Activated CD4-positive, alpha-beta T cell treated with anti-CD3 and anti-CD28 coated beads, Interleukin-2, amount 10 ng/mL, durations not matched to agents 7 days and 5 days (primary cell): ENCODE measurements around the gene TUBA8. TPM values are rescaled to one million over a fixed set of nuclear protein-coding genes. Genes with fewer than 3 reads are reported as not detected.
"Not testable (repeated sequence)": the region's sequence is repeated elsewhere in the genome, so short reads cannot be mapped to it uniquely, and the experiment has no call there.

Experiments used
- CTCF ChIA-PET: fragments of 350-600 bp; sonication (Branson Sonifier 250); formaldehyde crosslinking; loops from one replicate; lab custom pipeline; 2021; ENCODE audit warnings: antibody characterized with exemption; lab: Charles Lee
- POLR2A ChIA-PET: fragments of 350-600 bp; sonication (Branson Sonifier 250); formaldehyde crosslinking; loops from one replicate; lab custom pipeline; 2021; ENCODE audit warnings: antibody characterized with exemption; lab: Charles Lee
- DNase-seq: peaks from one replicate; pipeline ENCODE4 v3.0.0-alpha.2; 2020
- H3K27ac Mint-ChIP-seq: one replicate; pipeline ENCODE4 v1.8.0; 2021; ENCODE audit warnings: mild to moderate bottlenecking, moderate library complexity, mixed read lengths
- H3K27me3 Mint-ChIP-seq: one replicate; pipeline ENCODE4 v1.8.0; 2021; ENCODE audit warnings: mixed read lengths
- H3K36me3 Mint-ChIP-seq: one replicate; pipeline ENCODE4 v1.8.0; 2021; ENCODE audit warnings: low read depth, mixed read lengths
- H3K4me1 Mint-ChIP-seq: one replicate; pipeline ENCODE4 v1.8.0; 2021; ENCODE audit warnings: mixed read lengths
- H3K4me3 Mint-ChIP-seq: one replicate; pipeline ENCODE4 v1.8.0; 2021; ENCODE audit warnings: mild to moderate bottlenecking, moderate library complexity, mixed read lengths
- H3K9me3 Mint-ChIP-seq: one replicate; pipeline ENCODE4 v1.8.0; 2021; ENCODE audit warnings: mixed read lengths
- total RNA-seq, 2 experiments: library from RNA; stranded (reverse); gene quantifications; one replicate each; pipeline ENCODE4 v1.2.3, GENCODE V29; 2021

Gene TUBA8
- total RNA-seq, 2 experiments from 2014 or later = 1.4 to 2.2 TPM

- H3K4me3 Mint-ChIP-seq = no peak overlapping the region
- POLR2A ChIA-PET = no interaction called here
- no peaks in the 10 kb centered on the region for H3K9me3 Mint-ChIP-seq
- CTCF ChIA-PET = no interaction called here
- peak overlapping the region; percentile 11 for H3K27ac Mint-ChIP-seq
- no peak for DNase-seq
- H3K27me3 Mint-ChIP-seq = no peaks in the 10 kb centered on the region
- peaks cover 48% of the 10 kb centered on the region for H3K4me1 Mint-ChIP-seq
- peaks cover 62% of the 10 kb centered on the region for H3K36me3 Mint-ChIP-seq
Measured at GRCh38 chr22:18154821-18155390, 44.3 kb downstream of the TUBA8 start.

- H3K4me1 Mint-ChIP-seq = peaks cover 48% of the 10 kb centered on the region
- POLR2A ChIA-PET, H3K27ac Mint-ChIP-seq, DNase-seq, H3K4me3 Mint-ChIP-seq, H3K9me3 Mint-ChIP-seq, H3K27me3 Mint-ChIP-seq, CTCF ChIA-PET: not testable (repeated sequence)
- peaks cover 60% of the 10 kb centered on the region for H3K36me3 Mint-ChIP-seq
Measured at GRCh38 chr22:18155546-18155945, 44.9 kb downstream of the TUBA8 start.

- Mint-ChIP-seq H3K4me1 (peaks cover 36% of the 10 kb centered on the region), H3K36me3 (peaks cover 50% of the 10 kb centered on the region), H3K4me3 (no peak overlapping the region), H3K27ac (no peak overlapping the region), H3K27me3 (no peaks in the 10 kb centered on the region), H3K9me3 (no peaks in the 10 kb centered on the region)
- DNase-seq = peak; percentile 40
- CTCF ChIA-PET = no interaction called here
- POLR2A ChIA-PET = interaction anchor here (0.5 kb wide), 1 partner anchor 63 kb away, joined by 5 read pairs; no protein-coding TSS in a partner anchor
Measured at GRCh38 chr22:18156878-18157713, 46.5 kb downstream of the TUBA8 start.

- H3K27ac Mint-ChIP-seq = no peak overlapping the region
Measured at GRCh38 chr22:18157714-18158028, 47.1 kb downstream of the TUBA8 start.

GRCh38 chr22:18160641-18161040 lies 50.0 kb downstream of the TUBA8 start:
- CTCF ChIA-PET, H3K27ac Mint-ChIP-seq: not testable (repeated sequence)
- H3K4me1 Mint-ChIP-seq = peaks cover 18% of the 10 kb centered on the region

More at GRCh38 chr22:18157714-18158028, 47.1 kb downstream of the TUBA8 start:
- DNase-seq = no peak
- no peak overlapping the region for H3K4me3 Mint-ChIP-seq
- H3K9me3 Mint-ChIP-seq = no peaks in the 10 kb centered on the region
- ChIA-PET POLR2A (no interaction called here), CTCF (no interaction called here)
- H3K27me3 Mint-ChIP-seq = no peaks in the 10 kb centered on the region
- peaks cover 31% of the 10 kb centered on the region for H3K4me1 Mint-ChIP-seq
- H3K36me3 Mint-ChIP-seq = peaks cover 45% of the 10 kb centered on the region

GRCh38 chr22:18163843-18164242 lies 53.2 kb downstream of the TUBA8 start:
- H3K9me3 Mint-ChIP-seq, H3K4me3 Mint-ChIP-seq, CTCF ChIA-PET, H3K27me3 Mint-ChIP-seq, POLR2A ChIA-PET, H3K4me1 Mint-ChIP-seq, H3K27ac Mint-ChIP-seq, DNase-seq: not testable (repeated sequence)
- peaks cover 30% of the 10 kb centered on the region for H3K36me3 Mint-ChIP-seq

More at GRCh38 chr22:18160641-18161040, 50.0 kb downstream of the TUBA8 start:
- H3K27me3 Mint-ChIP-seq, H3K4me3 Mint-ChIP-seq, H3K9me3 Mint-ChIP-seq, DNase-seq: not testable (repeated sequence)
- POLR2A ChIA-PET = interaction anchor here (1.0 kb wide), 1 partner anchor 8 kb away, joined by 3 read pairs; no protein-coding TSS in a partner anchor
- H3K36me3 Mint-ChIP-seq = peaks cover 41% of the 10 kb centered on the region

GRCh38 chr22:18164584-18164983 lies 54.0 kb downstream of the TUBA8 start:
- H3K27me3 Mint-ChIP-seq, H3K9me3 Mint-ChIP-seq, CTCF ChIA-PET, H3K4me1 Mint-ChIP-seq, POLR2A ChIA-PET, DNase-seq, H3K27ac Mint-ChIP-seq, H3K4me3 Mint-ChIP-seq: not testable (repeated sequence)
- peaks cover 34% of the 10 kb centered on the region for H3K36me3 Mint-ChIP-seq

GRCh38 chr22:18165356-18165755 lies 54.7 kb downstream of the TUBA8 start:
- H3K9me3 Mint-ChIP-seq, DNase-seq, H3K27ac Mint-ChIP-seq, POLR2A ChIA-PET, H3K4me1 Mint-ChIP-seq, CTCF ChIA-PET, H3K4me3 Mint-ChIP-seq, H3K27me3 Mint-ChIP-seq: not testable (repeated sequence)
- H3K36me3 Mint-ChIP-seq = peaks cover 32% of the 10 kb centered on the region

- H3K27me3 Mint-ChIP-seq, POLR2A ChIA-PET, CTCF ChIA-PET, H3K4me1 Mint-ChIP-seq, H3K4me3 Mint-ChIP-seq, H3K9me3 Mint-ChIP-seq, DNase-seq, H3K27ac Mint-ChIP-seq: not testable (repeated sequence)
- peaks cover 32% of the 10 kb centered on the region for H3K36me3 Mint-ChIP-seq
Measured at GRCh38 chr22:18170284-18170683, 59.7 kb downstream of the TUBA8 start.

- DNase-seq, H3K4me1 Mint-ChIP-seq, H3K4me3 Mint-ChIP-seq, H3K27me3 Mint-ChIP-seq, CTCF ChIA-PET, POLR2A ChIA-PET, H3K9me3 Mint-ChIP-seq: not testable (repeated sequence)
- H3K36me3 Mint-ChIP-seq = peaks cover 26% of the 10 kb centered on the region
- peak overlapping the region; percentile 69 for H3K27ac Mint-ChIP-seq
Measured at GRCh38 chr22:18172203-18172602, 61.6 kb downstream of the TUBA8 start.

GRCh38 chr22:18172776-18173175 lies 62.2 kb downstream of the TUBA8 start:
- H3K36me3 Mint-ChIP-seq = peaks cover 26% of the 10 kb centered on the region
- H3K27ac Mint-ChIP-seq, POLR2A ChIA-PET, DNase-seq, H3K4me3 Mint-ChIP-seq, H3K9me3 Mint-ChIP-seq, CTCF ChIA-PET, H3K27me3 Mint-ChIP-seq, H3K4me1 Mint-ChIP-seq: not testable (repeated sequence)

GRCh38 chr22:18173441-18173840 lies 62.8 kb downstream of the TUBA8 start:
- peaks cover 21% of the 10 kb centered on the region for H3K36me3 Mint-ChIP-seq
- H3K27me3 Mint-ChIP-seq, H3K4me3 Mint-ChIP-seq, H3K4me1 Mint-ChIP-seq, H3K9me3 Mint-ChIP-seq, CTCF ChIA-PET, DNase-seq, POLR2A ChIA-PET, H3K27ac Mint-ChIP-seq: not testable (repeated sequence)
